GM10266 (cell line): ENCODE results near the gene COQ2.
"Not testable (repeated sequence)": the region's sequence is repeated elsewhere in the genome, so short reads cannot be mapped to it uniquely, and the experiment has no call there.

ENCODE experiments used
- DNase-seq: peaks from one replicate; pipeline ENCODE4 v3.0.0; 2012; ENCODE audit errors: extremely low spot score
- CTCF ChIP-seq: IDR thresholded peaks from 2 replicates; pipeline ENCODE4 v1.5.1; 2012; ENCODE audit warnings: mild to moderate bottlenecking, low read depth; ENCODE audit not compliant: control insufficient read depth, insufficient read depth; ENCODE audit errors: missing control alignments

Gene COQ2

GRCh38 chr4:83281307-83281706, 3.3 kb downstream of the COQ2 start:
- DNase-seq: no peak
- TF ChIP-seq CTCF: no peak

- DNase-seq: no peak
- no peak for TF ChIP-seq CTCF
Measured at GRCh38 chr4:83276299-83277040, 8.1 kb downstream of the COQ2 start.

- not testable (repeated sequence) for DNase-seq
Measured at GRCh38 chr4:83273926-83274325, 10.7 kb downstream of the COQ2 start.

GRCh38 chr4:83272900-83273299, 11.7 kb downstream of the COQ2 start:
- no peak for TF ChIP-seq CTCF
- peak; percentile 47 for DNase-seq

- no peak for DNase-seq
- no peak for TF ChIP-seq CTCF
Measured at GRCh38 chr4:83269256-83269655, 15.3 kb downstream of the COQ2 start.

GRCh38 chr4:83268491-83268890, 16.1 kb downstream of the COQ2 start:
- TF ChIP-seq CTCF: no peak
- DNase-seq: no peak

- no peak for DNase-seq
- TF ChIP-seq CTCF: no peak
Measured at GRCh38 chr4:83267830-83268475, 16.6 kb downstream of the COQ2 start.
